ENCODE data around the gene CD47. TPM values are rescaled to one million over a fixed set of nuclear protein-coding genes. Genes with fewer than 3 reads are reported as not detected.

The CD47 gene
- total RNA-seq, 2 experiments from 2014 or later, result 122 to 124 TPM

GRCh38 chr3:108089579-108089978, 1.3 kb downstream of the CD47 start:
- Mint-ChIP-seq H3K27me3 (no peaks in the 10 kb centered on the region), H3K4me1 (ENCODE audit: low read depth) (peaks cover 26% of the 10 kb centered on the region), H3K27ac (peak overlapping the region; percentile 95), H3K9me3 (peaks cover 2% of the 10 kb centered on the region), H3K4me3 (peak overlapping the region; percentile 92), H3K36me3 (peaks cover 9% of the 10 kb centered on the region)
- no peak for DNase-seq
- CTCF ChIA-PET, result interaction anchor here (0.8 to 1.7 kb wide), 5 partner anchors 16 to 515 kb away, joined by 3 to 10 read pairs (median 4); no protein-coding TSS in a partner anchor
- intact Hi-C loops (cut with micrococcal nuclease), result loop anchor here (2.0 to 5.0 kb wide), 7 partner anchors 15 to 748 kb away; partner anchors contain the start of gene HHLA2
- POLR2A ChIA-PET, result interaction anchor here (0.6 to 12.0 kb wide), 14 partner anchors 9 to 207 kb away, joined by 3 to 147 read pairs (median 4); partner anchors contain the start of gene HHLA2

GRCh38 chr3:108088697-108089096, 2.1 kb downstream of the CD47 start:
- DNase-seq, result peak; percentile 75
- Mint-ChIP-seq H3K4me3 (peak overlapping the region; percentile 92), H3K27me3 (no peaks in the 10 kb centered on the region), H3K36me3 (peaks cover 9% of the 10 kb centered on the region), H3K27ac (peak overlapping the region; percentile 95), H3K9me3 (peaks cover 2% of the 10 kb centered on the region), H3K4me1 (ENCODE audit: low read depth) (peaks cover 24% of the 10 kb centered on the region)
- CTCF ChIA-PET, result interaction anchor here (1.0 to 1.7 kb wide), 5 partner anchors 15 to 514 kb away, joined by 3 to 10 read pairs (median 4); no protein-coding TSS in a partner anchor
- POLR2A ChIA-PET, result interaction anchor here (0.6 to 12.0 kb wide), 13 partner anchors 10 to 733 kb away, joined by 3 to 147 read pairs (median 5); partner anchors contain the start of gene HHLA2
- intact Hi-C loops (cut with micrococcal nuclease), result loop anchor here (1.0 to 5.0 kb wide), 11 partner anchors 8 to 749 kb away; partner anchors contain the start of genes HHLA2 and IFT57

GRCh38 chr3:108088146-108088545, 2.7 kb downstream of the CD47 start:
- POLR2A ChIA-PET, result interaction anchor here (1.0 to 12.0 kb wide), 9 partner anchors 14 to 214 kb away, joined by 3 to 147 read pairs (median 10); partner anchors contain the start of gene HHLA2
- DNase-seq, result no peak
- Mint-ChIP-seq H3K4me1 (ENCODE audit: low read depth) (peaks cover 18% of the 10 kb centered on the region), H3K36me3 (peaks cover 9% of the 10 kb centered on the region), H3K9me3 (peaks cover 2% of the 10 kb centered on the region), H3K4me3 (peak overlapping the region; percentile 65), H3K27ac (peak overlapping the region; percentile 55), H3K27me3 (no peaks in the 10 kb centered on the region)
- CTCF ChIA-PET, result interaction anchor here (1.7 kb wide), 1 partner anchor 38 kb away, joined by 7 read pairs; no protein-coding TSS in a partner anchor
- intact Hi-C loops (cut with micrococcal nuclease), result loop anchor here (1.0 to 5.0 kb wide), 11 partner anchors 8 to 749 kb away; partner anchors contain the start of genes HHLA2 and IFT57

- intact Hi-C loops (cut with micrococcal nuclease), result loop anchor here (5.0 kb wide), 4 partner anchors 99 to 751 kb away; no protein-coding TSS in a partner anchor
- POLR2A ChIA-PET, result interaction anchor here (12.0 kb wide), 1 partner anchor 39 kb away, joined by 147 read pairs; no protein-coding TSS in a partner anchor
- CTCF ChIA-PET, result interaction anchor here (1.9 kb wide), 1 partner anchor 159 kb away, joined by 5 read pairs; no protein-coding TSS in a partner anchor
- peaks cover 7% of the 10 kb centered on the region for H3K36me3 Mint-ChIP-seq
- DNase-seq, result no peak
- H3K4me3 Mint-ChIP-seq, result no peak overlapping the region
- peaks cover 2% of the 10 kb centered on the region for H3K9me3 Mint-ChIP-seq
- peaks cover 3% of the 10 kb centered on the region for H3K4me1 Mint-ChIP-seq (ENCODE audit: low read depth)
- no peaks in the 10 kb centered on the region for H3K27me3 Mint-ChIP-seq
- no peak overlapping the region for H3K27ac Mint-ChIP-seq
These were observed 4.2 kb downstream of the CD47 start for GRCh38 chr3:108086653-108087052.

GRCh38 chr3:108085810-108086350, 5.0 kb downstream of the CD47 start:
- intact Hi-C loops (cut with micrococcal nuclease), result loop anchor here (5.0 kb wide), 4 partner anchors 99 to 751 kb away; no protein-coding TSS in a partner anchor
- no peaks in the 10 kb centered on the region for H3K9me3 Mint-ChIP-seq
- no peaks in the 10 kb centered on the region for H3K27me3 Mint-ChIP-seq
- H3K27ac Mint-ChIP-seq, result no peak overlapping the region
- H3K36me3 Mint-ChIP-seq, result peaks cover 5% of the 10 kb centered on the region
- no peak overlapping the region for H3K4me3 Mint-ChIP-seq
- H3K4me1 Mint-ChIP-seq (ENCODE audit: low read depth), result peaks cover 1% of the 10 kb centered on the region
- ChIA-PET POLR2A (interaction anchor here (12.0 kb wide), 1 partner anchor 40 kb away, joined by 147 read pairs; no protein-coding TSS in a partner anchor), CTCF (interaction anchor here (1.2 to 1.9 kb wide), 2 partner anchors 39 to 158 kb away, joined by 3 to 5 read pairs; no protein-coding TSS in a partner anchor)
- DNase-seq, result no peak

- Mint-ChIP-seq H3K9me3 (no peaks in the 10 kb centered on the region), H3K4me3 (no peak overlapping the region), H3K36me3 (peaks cover 5% of the 10 kb centered on the region), H3K27me3 (no peaks in the 10 kb centered on the region), H3K4me1 (ENCODE audit: low read depth) (peaks cover 1% of the 10 kb centered on the region), H3K27ac (no peak overlapping the region)
- intact Hi-C loops (cut with micrococcal nuclease), result loop anchor here (5.0 kb wide), 4 partner anchors 98 to 752 kb away; no protein-coding TSS in a partner anchor
- POLR2A ChIA-PET, result interaction anchor here (12.0 kb wide), 1 partner anchor 40 kb away, joined by 147 read pairs; no protein-coding TSS in a partner anchor
- DNase-seq, result no peak
- CTCF ChIA-PET, result interaction anchor here (1.2 to 1.9 kb wide), 2 partner anchors 39 to 158 kb away, joined by 3 to 5 read pairs; no protein-coding TSS in a partner anchor
These were observed 5.5 kb downstream of the CD47 start for GRCh38 chr3:108085370-108085769.

GRCh38 chr3:108079877-108080276, 11.0 kb downstream of the CD47 start:
- H3K27me3 Mint-ChIP-seq, result no peaks in the 10 kb centered on the region
- CTCF ChIA-PET, result interaction anchor here (1.0 to 1.3 kb wide), 2 partner anchors 38 to 152 kb away, joined by 3 read pairs; no protein-coding TSS in a partner anchor
- intact Hi-C loops (cut with micrococcal nuclease), result loop anchor here (1.0 kb wide), 1 partner anchor 8 kb away; no protein-coding TSS in a partner anchor
- no peaks in the 10 kb centered on the region for H3K9me3 Mint-ChIP-seq
- H3K27ac Mint-ChIP-seq, result peak overlapping the region; percentile 50
- no peak overlapping the region for H3K4me3 Mint-ChIP-seq
- no peak for DNase-seq
- POLR2A ChIA-PET, result interaction anchor here (0.6 to 1.2 kb wide), 2 partner anchors 13 to 31 kb away, joined by 3 read pairs; no protein-coding TSS in a partner anchor
- H3K36me3 Mint-ChIP-seq, result peaks cover 36% of the 10 kb centered on the region
- H3K4me1 Mint-ChIP-seq (ENCODE audit: low read depth), result peaks cover 27% of the 10 kb centered on the region

- DNase-seq, result no peak
- Mint-ChIP-seq H3K27me3 (no peaks in the 10 kb centered on the region), H3K36me3 (peaks cover 39% of the 10 kb centered on the region), H3K27ac (no peak overlapping the region), H3K4me1 (ENCODE audit: low read depth) (peaks cover 31% of the 10 kb centered on the region), H3K4me3 (no peak overlapping the region), H3K9me3 (no peaks in the 10 kb centered on the region)
- intact Hi-C loops (cut with micrococcal nuclease), result no loop called here
- ChIA-PET POLR2A (interaction anchor here (0.8 kb wide), 1 partner anchor 21 kb away, joined by 3 read pairs; no protein-coding TSS in a partner anchor), CTCF (interaction anchor here (1.0 kb wide), 1 partner anchor 38 kb away, joined by 3 read pairs; no protein-coding TSS in a partner anchor)
These were observed 11.8 kb downstream of the CD47 start for GRCh38 chr3:108079043-108079442.

GRCh38 chr3:108076564-108076963, 14.3 kb downstream of the CD47 start:
- no peak overlapping the region for H3K27ac Mint-ChIP-seq
- ChIA-PET POLR2A (no interaction called here), CTCF (no interaction called here)
- H3K27me3 Mint-ChIP-seq, result no peaks in the 10 kb centered on the region
- DNase-seq, result no peak
- no peaks in the 10 kb centered on the region for H3K9me3 Mint-ChIP-seq
- peaks cover 50% of the 10 kb centered on the region for H3K36me3 Mint-ChIP-seq
- intact Hi-C loops (cut with micrococcal nuclease), result no loop called here
- H3K4me3 Mint-ChIP-seq, result no peak overlapping the region
- H3K4me1 Mint-ChIP-seq (ENCODE audit: low read depth), result peaks cover 53% of the 10 kb centered on the region

- Mint-ChIP-seq H3K36me3 (peaks cover 52% of the 10 kb centered on the region), H3K4me1 (ENCODE audit: low read depth) (peaks cover 73% of the 10 kb centered on the region)
- POLR2A ChIA-PET, result interaction anchor here (0.6 to 1.9 kb wide), 6 partner anchors 10 to 314 kb away, joined by 3 to 13 read pairs (median 4); no protein-coding TSS in a partner anchor
These were observed 16.9 kb downstream of the CD47 start for GRCh38 chr3:108073764-108074431.

GRCh38 chr3:108071368-108071767, 19.5 kb downstream of the CD47 start:
- no peak for DNase-seq
- H3K36me3 Mint-ChIP-seq, result peaks cover 49% of the 10 kb centered on the region
- no peak overlapping the region for H3K4me3 Mint-ChIP-seq
- H3K27me3 Mint-ChIP-seq, result no peaks in the 10 kb centered on the region
- POLR2A ChIA-PET, result no interaction called here
- H3K9me3 Mint-ChIP-seq, result no peaks in the 10 kb centered on the region
- H3K27ac Mint-ChIP-seq, result no peak overlapping the region
- CTCF ChIA-PET, result interaction anchor here (0.9 kb wide), 1 partner anchor 406 kb away, joined by 3 read pairs; no protein-coding TSS in a partner anchor
- peaks cover 78% of the 10 kb centered on the region for H3K4me1 Mint-ChIP-seq (ENCODE audit: low read depth)
- intact Hi-C loops (cut with micrococcal nuclease), result no loop called here

More at GRCh38 chr3:108073764-108074431, 16.9 kb downstream of the CD47 start:
- H3K4me3 Mint-ChIP-seq, result no peak overlapping the region
- no peaks in the 10 kb centered on the region for H3K9me3 Mint-ChIP-seq
- H3K27me3 Mint-ChIP-seq, result no peaks in the 10 kb centered on the region
- peak overlapping the region; percentile 50 for H3K27ac Mint-ChIP-seq
- intact Hi-C loops (cut with micrococcal nuclease), result loop anchor here (2.0 kb wide), 1 partner anchor 15 kb away; no protein-coding TSS in a partner anchor
- DNase-seq, result no peak
- CTCF ChIA-PET, result interaction anchor here (0.7 to 1.5 kb wide), 3 partner anchors 15 to 653 kb away, joined by 3 to 10 read pairs (median 3); no protein-coding TSS in a partner anchor

Data from activated CD4-positive, alpha-beta memory T cell treated with anti-CD3 and anti-CD28 coated beads for 36 hours (primary cell).